H7 (cell line): ENCODE measurements around the gene LMNB1. TPM values are rescaled to one million over a fixed set of nuclear protein-coding genes. Genes with fewer than 3 reads are reported as not detected.
"Not testable (repeated sequence)": the region's sequence is repeated elsewhere in the genome, so short reads cannot be mapped to it uniquely, and the experiment has no call there.

Source experiments
- DNase-seq: peaks from one replicate; pipeline ENCODE4 v3.0.0; 2012
- H3K27me3 ChIP-seq: 2 replicates; pipeline ENCODE4 v1.6.0; 2011; ENCODE audit warnings: mild to moderate bottlenecking, low read length; ENCODE audit not compliant: control insufficient read depth, insufficient read depth
- H3K36me3 ChIP-seq: replicated peaks from 2 replicates; pipeline ENCODE4 v1.5.1; 2011; ENCODE audit warnings: low read length; ENCODE audit not compliant: control insufficient read depth, insufficient read depth
- H3K4me3 ChIP-seq: 2 replicates; pipeline ENCODE4 v1.5.1; 2011; ENCODE audit warnings: low read depth, mild to moderate bottlenecking, control low read depth, low read length, moderate library complexity; ENCODE audit not compliant: insufficient read depth
- total RNA-seq: library from RNA; depleted of rRNA; stranded (reverse); fragments of >200 nt; shearing (Covaris generic); gene quantifications from 2 replicates; pipeline ENCODE4 v1.2.3, GENCODE V29; 2014

Gene LMNB1
- total RNA-seq, 1 experiment from 2014 or later = 174 TPM

- Histone ChIP-seq H3K27me3 (no peaks in the 10 kb centered on the region), H3K36me3 (peaks cover 44% of the 10 kb centered on the region), H3K4me3 (no peak overlapping the region)
- no peak for DNase-seq
Observed at GRCh38 chr5:126829098-126829497, 52.2 kb downstream of the LMNB1 start.

DNA sequence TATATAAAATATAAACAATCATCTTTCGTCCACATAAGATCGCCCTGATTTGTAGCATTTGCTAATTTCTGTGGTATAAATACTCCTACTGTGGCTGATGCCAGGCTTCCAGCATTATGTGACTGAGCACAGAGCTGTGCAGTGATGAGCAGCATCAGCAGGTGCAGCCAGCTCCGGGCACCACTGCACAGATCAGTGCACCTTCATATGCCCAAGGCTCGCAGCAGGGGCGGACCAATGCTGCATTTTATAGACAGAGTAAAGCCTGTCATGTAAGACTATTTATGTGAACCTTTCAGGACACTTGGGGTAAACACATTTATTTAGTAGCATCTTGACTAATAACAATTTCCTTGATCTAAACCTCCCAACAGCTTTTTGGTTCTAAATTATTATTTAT lies 53.1 kb downstream of the LMNB1 start:
- Histone ChIP-seq H3K27me3 (no peaks in the 10 kb centered on the region), H3K4me3 (no peak overlapping the region), H3K36me3 (peaks cover 46% of the 10 kb centered on the region)
- no peak for DNase-seq

DNA sequence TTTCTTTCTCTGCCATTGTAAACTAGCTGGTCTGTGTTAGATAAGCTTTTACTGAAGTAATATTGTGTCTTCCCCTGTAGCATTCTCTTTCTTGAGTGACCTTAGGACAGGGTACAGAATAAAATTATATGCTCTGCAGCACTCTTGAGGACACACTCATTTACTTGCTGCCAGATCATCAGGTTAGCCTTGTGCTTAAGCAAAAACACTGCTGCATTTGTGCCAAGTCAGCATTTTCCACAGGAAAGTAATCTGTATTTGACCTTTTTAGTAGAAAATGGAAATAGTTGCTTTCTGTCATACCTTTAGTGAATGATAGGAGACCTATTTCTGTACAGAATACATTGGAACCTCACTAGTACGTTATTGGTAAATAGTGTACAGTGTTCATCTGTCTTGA lies 54.2 kb downstream of the LMNB1 start:
- peaks cover 38% of the 10 kb centered on the region for H3K36me3 ChIP-seq
- H3K27me3 ChIP-seq = no peaks in the 10 kb centered on the region
- DNase-seq = no peak
- H3K4me3 ChIP-seq = no peak overlapping the region

- no peak overlapping the region for H3K4me3 ChIP-seq
- DNase-seq = no peak
- peaks cover 14% of the 10 kb centered on the region for H3K36me3 ChIP-seq
- H3K27me3 ChIP-seq = no peaks in the 10 kb centered on the region
Observed at GRCh38 chr5:126836778-126837177, 59.8 kb downstream of the LMNB1 start.

DNA sequence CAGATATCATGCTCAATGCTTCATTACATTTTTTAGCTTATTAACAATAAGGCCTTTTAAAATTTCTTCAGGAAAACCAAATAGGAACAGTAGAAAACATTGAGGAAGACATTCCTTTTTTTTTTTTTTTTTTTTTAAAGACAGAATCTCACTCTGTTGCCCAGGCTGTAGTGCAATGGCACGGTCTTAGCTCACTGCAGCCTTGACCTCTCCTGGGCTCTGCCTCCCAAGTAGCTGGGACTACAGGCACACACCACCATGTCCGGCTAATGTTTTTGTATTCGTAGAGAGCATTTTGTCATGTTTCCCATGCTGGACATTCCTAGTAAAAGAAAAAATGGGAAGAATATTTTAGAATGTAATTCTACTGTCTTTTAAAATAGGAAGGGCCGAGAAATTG lies 60.3 kb downstream of the LMNB1 start:
- no peak overlapping the region for H3K4me3 ChIP-seq
- DNase-seq = no peak
- H3K27me3 ChIP-seq = no peaks in the 10 kb centered on the region
- peaks cover 14% of the 10 kb centered on the region for H3K36me3 ChIP-seq

DNA sequence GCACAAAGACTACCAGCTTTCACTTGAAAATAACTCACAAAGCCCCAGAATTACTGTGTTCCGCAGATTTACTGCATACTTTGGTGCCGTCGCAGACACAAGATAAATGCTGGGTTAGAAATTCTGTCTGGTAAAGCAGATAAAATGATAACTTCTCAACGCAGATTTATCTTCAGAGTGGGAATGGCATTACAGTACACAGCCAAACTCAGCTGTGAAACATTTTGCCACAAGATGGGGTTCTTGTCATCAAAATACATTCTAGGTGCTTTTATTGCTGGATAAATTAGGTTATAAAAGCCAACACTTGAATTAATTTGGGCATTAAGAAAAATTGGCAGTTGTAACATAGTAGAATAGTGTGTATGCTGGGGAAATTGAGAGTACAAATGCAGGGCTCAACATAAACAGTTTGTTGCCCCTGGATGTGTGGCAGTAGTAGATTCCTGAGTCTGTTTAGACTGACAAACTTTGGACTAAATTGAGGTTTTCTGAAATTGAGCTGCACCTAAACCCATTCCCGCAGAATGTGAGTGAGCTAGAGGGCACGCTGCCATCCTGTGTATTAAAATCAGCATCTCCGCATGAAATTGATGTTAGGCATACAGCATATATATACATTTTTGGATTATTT lies 61.1 kb downstream of the LMNB1 start:
- Histone ChIP-seq H3K36me3 (peaks cover 10% of the 10 kb centered on the region), H3K4me3 (no peak overlapping the region), H3K27me3 (no peaks in the 10 kb centered on the region)
- no peak for DNase-seq

DNA sequence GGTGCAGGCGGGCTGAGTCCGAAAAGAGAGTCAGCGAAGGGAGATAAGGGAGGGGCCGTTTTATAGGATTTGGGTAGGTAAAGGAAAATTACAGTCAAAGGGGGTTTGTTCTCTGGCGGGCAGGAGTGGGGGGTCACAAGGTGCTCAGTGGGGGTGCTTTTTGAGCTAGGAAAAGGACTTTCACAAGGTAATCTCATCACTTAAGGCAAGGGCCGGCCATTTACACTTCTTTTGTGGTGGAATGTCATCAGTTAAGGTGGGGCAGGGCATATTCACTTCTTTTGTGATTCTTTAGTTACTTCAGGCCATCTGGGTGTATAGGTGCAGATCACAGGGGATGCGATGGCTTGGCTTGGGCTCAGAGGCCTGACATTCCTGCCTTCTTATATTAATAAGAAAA lies 62.5 kb downstream of the LMNB1 start:
- not testable (repeated sequence) for H3K27me3 ChIP-seq, DNase-seq, H3K4me3 ChIP-seq, H3K36me3 ChIP-seq

DNA sequence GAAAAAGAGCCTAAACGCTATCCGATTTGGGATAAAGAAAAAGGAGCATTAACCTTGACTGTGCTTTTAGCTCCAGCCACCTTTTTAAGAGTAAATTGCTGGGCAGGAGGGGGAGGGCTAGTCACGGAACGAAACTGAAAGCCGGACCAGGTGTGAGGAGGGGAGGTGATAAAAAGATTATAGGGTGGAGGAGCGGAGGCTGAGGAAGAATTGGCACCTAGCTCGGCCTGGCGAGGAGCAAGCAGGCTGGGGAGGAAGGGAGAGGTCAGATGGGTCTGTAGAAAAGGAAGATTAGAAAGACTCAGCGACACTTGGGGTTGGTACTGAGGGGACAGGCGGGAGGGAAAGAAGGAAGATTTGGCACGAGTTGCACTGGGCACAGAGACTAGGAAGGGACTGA lies 66.4 kb downstream of the LMNB1 start:
- H3K27me3 ChIP-seq, H3K36me3 ChIP-seq, DNase-seq: not testable (repeated sequence)
- H3K4me3 ChIP-seq = peak overlapping the region; percentile 33

DNA sequence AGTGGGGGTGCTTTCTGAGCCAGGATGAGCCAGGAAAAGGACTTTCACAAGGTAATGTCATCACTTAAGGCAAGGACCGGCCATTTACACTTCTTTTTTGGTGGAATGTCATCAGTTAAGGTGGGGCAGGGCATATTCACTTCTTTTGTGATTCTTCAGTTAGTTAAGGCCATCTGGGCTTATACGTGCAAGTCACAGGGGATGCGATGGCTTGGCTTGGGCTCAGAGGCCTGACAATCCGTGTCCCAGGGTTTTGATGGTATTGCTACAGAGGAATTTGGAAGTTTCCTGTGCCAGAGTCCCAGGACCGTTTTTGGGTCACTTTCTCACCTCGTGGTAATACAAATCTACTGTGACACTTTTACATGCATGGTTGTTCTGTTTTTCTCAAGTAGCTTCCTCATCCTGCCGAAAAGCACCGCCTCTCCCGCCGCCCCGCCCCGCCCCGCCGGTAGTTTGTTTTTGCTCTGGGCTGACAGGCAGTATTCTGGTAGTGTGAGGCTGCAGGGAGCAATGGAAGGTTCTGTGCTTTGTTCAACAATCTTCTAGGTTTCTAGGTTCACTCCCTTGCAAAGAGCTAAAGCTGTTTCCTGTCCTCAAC lies 68.6 kb downstream of the LMNB1 start:
- H3K4me3 ChIP-seq = peak overlapping the region; percentile 35
- H3K36me3 ChIP-seq, H3K27me3 ChIP-seq: not testable (repeated sequence)
- peak; percentile 69 for DNase-seq

GRCh38 chr5:126846344-126846743 lies 69.4 kb downstream of the LMNB1 start:
- H3K4me3 ChIP-seq = no peak overlapping the region
- H3K36me3 ChIP-seq = no peaks in the 10 kb centered on the region; the same call in 1 of the 2 replicates
- no peaks in the 10 kb centered on the region for H3K27me3 ChIP-seq
- no peak for DNase-seq

GRCh38 chr5:126846744-126847455 lies 70.0 kb downstream of the LMNB1 start:
- no peak for DNase-seq

DNA sequence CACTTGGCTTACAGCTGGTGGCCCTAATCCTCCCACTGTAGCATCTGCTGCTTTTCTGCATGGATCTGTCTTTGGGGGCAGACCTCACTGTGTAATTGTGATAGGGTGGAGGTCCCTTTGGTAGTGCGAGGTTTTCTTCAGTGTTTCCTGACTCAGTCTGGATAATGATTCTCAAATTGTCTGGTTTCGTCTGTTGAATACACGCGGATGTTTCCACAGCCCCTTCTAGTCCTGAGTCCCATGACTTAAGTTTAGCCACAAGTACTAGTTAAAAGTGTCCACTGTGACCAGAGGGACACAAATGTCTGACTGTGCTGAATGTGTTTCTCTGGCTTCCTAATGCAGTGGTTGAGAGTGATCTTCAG lies 70.5 kb downstream of the LMNB1 start:
- DNase-seq = no peak
- H3K27me3 ChIP-seq = no peaks in the 10 kb centered on the region
- H3K4me3 ChIP-seq = no peak overlapping the region
- no peaks in the 10 kb centered on the region for H3K36me3 ChIP-seq

More at GRCh38 chr5:126846744-126847455, 70.0 kb downstream of the LMNB1 start:
- no peaks in the 10 kb centered on the region for H3K36me3 ChIP-seq
- no peaks in the 10 kb centered on the region for H3K27me3 ChIP-seq
- H3K4me3 ChIP-seq = no peak overlapping the region

DNA sequence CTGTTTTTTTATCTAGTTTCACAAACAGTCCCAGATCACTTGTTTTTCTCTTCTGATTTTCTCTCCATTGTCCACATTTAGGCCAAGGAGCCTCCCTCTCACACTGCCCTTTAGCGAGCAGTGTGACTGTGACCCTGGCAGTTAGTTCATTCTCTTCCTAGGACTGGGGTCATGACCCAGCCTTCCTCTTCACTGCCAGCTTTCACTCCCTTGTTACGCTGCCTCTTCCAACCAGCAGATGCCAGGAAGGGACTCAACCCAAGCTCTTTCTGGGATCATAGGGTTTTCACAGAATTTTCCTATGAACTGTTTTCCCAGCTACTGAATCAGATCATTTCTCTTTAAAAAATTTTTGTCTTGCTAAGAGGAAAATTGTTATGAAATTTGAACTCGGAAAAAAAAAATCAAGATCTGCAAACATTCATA lies 70.9 kb downstream of the LMNB1 start:
- Histone ChIP-seq H3K27me3 (no peaks in the 10 kb centered on the region), H3K4me3 (no peak overlapping the region), H3K36me3 (no peaks in the 10 kb centered on the region)
- no peak for DNase-seq

DNA sequence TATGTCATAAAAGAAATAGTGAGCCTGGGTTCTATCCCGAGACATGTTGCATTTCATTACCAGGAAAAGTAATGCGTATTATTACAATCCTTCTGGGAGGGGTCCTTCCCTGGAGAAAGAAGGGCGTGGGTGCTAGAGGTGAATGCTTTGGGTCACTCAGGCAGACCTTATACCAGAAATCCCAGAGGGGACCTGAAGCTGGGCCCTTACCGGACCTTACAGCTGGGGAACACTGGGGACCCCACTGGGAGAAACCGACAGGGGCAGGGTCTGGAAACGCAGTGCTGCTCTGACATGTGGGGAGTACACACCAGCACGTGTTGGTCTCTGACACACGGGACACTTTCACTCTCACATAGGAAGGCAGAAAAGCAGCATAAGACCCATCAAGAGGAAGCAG lies 71.3 kb downstream of the LMNB1 start:
- no peak for DNase-seq
- no peaks in the 10 kb centered on the region for H3K36me3 ChIP-seq
- no peaks in the 10 kb centered on the region for H3K27me3 ChIP-seq
- no peak overlapping the region for H3K4me3 ChIP-seq

DNA sequence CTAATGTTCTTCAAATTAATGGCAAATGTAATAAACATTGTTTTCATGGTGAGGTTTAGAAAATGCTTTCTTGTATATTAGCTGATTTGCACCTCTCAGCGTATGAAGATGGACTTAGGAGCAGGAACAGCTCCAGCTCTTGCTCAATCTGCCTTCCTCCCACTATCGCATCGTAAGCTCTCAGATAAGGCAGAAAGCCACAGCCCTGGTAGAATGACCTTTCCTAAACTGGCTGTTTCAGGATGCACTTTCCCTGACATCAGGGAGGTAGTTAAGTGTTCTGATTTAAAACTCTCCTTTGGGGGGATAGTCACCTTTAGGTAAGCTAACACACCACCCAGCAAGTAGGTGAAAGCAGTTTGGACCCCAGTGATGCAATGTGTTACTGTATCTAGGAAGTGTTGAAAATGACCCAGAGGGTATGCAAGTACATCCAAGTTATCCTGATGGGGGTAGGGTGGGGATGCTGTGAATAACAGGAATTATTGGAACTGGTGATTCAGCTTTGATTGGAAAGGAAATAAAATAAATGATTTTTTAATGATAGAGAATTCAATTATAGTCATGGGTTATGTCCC lies 72.3 kb downstream of the LMNB1 start:
- DNase-seq = no peak
- Histone ChIP-seq H3K27me3 (no peaks in the 10 kb centered on the region), H3K4me3 (no peak overlapping the region), H3K36me3 (no peaks in the 10 kb centered on the region)
